Neural progenitor cell (in vitro differentiated cells): ENCODE data around the gene IKBKE.

Experiments
- EZH2 ChIP-seq: fragments of 200-600 bp; sonication (generic); IDR thresholded peaks from 2 replicates; pipeline ENCODE4 v1.6.1; 2017; ENCODE audit warnings: antibody characterized with exemption, mild to moderate bottlenecking, moderate library complexity
- EZH2phosphoT487 ChIP-seq: fragments of 200-600 bp; sonication (generic); IDR thresholded peaks from 2 replicates; pipeline ENCODE4 v1.6.1; 2017; ENCODE audit warnings: antibody characterized with exemption
- TF ChIP-seq, protein P1 (sequence below): fragments of 200-600 bp; sonication (generic); IDR thresholded peaks from 2 replicates; pipeline ENCODE4 v1.5.1; 2017; ENCODE audit warnings: antibody characterized with exemption, mild to moderate bottlenecking

GRCh38 chr1:206493279-206493678 is 23.0 kb downstream of the IKBKE start:
- TF ChIP-seq, protein P1, sequence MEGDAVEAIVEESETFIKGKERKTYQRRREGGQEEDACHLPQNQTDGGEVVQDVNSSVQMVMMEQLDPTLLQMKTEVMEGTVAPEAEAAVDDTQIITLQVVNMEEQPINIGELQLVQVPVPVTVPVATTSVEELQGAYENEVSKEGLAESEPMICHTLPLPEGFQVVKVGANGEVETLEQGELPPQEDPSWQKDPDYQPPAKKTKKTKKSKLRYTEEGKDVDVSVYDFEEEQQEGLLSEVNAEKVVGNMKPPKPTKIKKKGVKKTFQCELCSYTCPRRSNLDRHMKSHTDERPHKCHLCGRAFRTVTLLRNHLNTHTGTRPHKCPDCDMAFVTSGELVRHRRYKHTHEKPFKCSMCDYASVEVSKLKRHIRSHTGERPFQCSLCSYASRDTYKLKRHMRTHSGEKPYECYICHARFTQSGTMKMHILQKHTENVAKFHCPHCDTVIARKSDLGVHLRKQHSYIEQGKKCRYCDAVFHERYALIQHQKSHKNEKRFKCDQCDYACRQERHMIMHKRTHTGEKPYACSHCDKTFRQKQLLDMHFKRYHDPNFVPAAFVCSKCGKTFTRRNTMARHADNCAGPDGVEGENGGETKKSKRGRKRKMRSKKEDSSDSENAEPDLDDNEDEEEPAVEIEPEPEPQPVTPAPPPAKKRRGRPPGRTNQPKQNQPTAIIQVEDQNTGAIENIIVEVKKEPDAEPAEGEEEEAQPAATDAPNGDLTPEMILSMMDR = no peak
- TF ChIP-seq EZH2phosphoT487 = no peak
- no peak for TF ChIP-seq EZH2
